HFFc6 (cell line): ENCODE results near the gene BICRA. TPM values are rescaled to one million over a fixed set of nuclear protein-coding genes. Genes with fewer than 3 reads are reported as not detected.

Experiments used
- DNase-seq: peaks from one replicate; pipeline ENCODE4 v3.0.0-alpha.2; 2018
- H3K27ac Mint-ChIP-seq: 2 replicates; pipeline ENCODE4 v1.8.0; 2020; ENCODE audit warnings: mild to moderate bottlenecking, mixed read lengths
- H3K27me3 Mint-ChIP-seq: 2 replicates; pipeline ENCODE4 v1.8.0; 2021; ENCODE audit warnings: mild to moderate bottlenecking, moderate library complexity, mixed read lengths; ENCODE audit not compliant: insufficient read depth
- H3K36me3 Mint-ChIP-seq: 2 replicates; pipeline ENCODE4 v1.8.0; 2021; ENCODE audit warnings: low read depth, mixed read lengths
- H3K4me1 Mint-ChIP-seq: 2 replicates; pipeline ENCODE4 v1.8.0; 2020; ENCODE audit warnings: low read depth, mixed read lengths
- H3K4me3 Mint-ChIP-seq: 2 replicates; pipeline ENCODE4 v1.8.0; 2020; ENCODE audit warnings: mild to moderate bottlenecking, moderate library complexity, mixed read lengths
- H3K9me3 Mint-ChIP-seq: 2 replicates; pipeline ENCODE4 v1.8.0; 2020; ENCODE audit warnings: mild to moderate bottlenecking, mixed read lengths
- total RNA-seq, 6 experiments: library from RNA; stranded (reverse); fragmentation: NEBNext Ultra II Directional; extraction: Animal tissue kit (Norgen Biotek cat#: 25700); gene quantifications; 2 replicates in 1 of 6; 3 replicates in 5 of 6; pipeline ENCODE4 v1.2.3, GENCODE V29; 2021
- TF ChIP-seq, protein P1 (sequence below): fragments of 200-600 bp; sonication (generic); IDR thresholded peaks from 2 replicates; pipeline ENCODE4 v1.5.0; 2021; ENCODE audit warnings: antibody characterized with exemption, mild to moderate bottlenecking

The BICRA gene
- total RNA-seq, 6 experiments from 2014 or later = 11.8 to 16.7 (median 15.5) TPM

DNA sequence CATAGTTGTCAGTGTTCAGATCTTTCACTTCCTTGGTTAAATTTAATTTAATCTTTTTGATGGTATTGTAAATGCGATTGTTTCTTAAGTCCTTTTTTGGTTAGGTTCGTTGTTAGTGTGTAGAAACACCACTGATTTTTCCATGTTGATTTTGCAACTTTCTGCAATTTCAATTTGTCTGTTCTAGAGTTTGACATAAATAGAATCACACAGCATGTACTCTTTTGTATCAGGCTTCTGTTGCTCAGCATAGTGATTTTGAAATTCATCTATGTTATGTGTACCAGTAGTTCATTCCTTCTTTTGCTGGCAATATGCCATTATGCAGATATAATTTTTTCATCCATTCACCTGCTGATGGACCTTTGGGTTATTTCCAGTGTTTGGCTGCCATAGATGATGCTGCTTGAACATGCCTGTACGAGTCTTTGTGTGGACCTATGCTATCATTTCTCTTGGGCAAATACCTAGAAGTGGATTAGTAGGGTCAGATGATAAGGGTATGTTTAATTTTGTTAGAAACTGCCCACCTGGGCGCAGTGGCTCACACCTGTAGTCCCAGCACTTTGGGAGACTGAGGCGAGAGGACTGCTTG, 33.1 kb downstream of the BICRA start:
- Mint-ChIP-seq H3K27me3 (peaks cover 2% of the 10 kb centered on the region), H3K36me3 (peaks cover 51% of the 10 kb centered on the region), H3K4me3 (no peak overlapping the region), H3K4me1 (peaks cover 43% of the 10 kb centered on the region), H3K9me3 (no peaks in the 10 kb centered on the region), H3K27ac (no peak overlapping the region)
- TF ChIP-seq, protein P1, sequence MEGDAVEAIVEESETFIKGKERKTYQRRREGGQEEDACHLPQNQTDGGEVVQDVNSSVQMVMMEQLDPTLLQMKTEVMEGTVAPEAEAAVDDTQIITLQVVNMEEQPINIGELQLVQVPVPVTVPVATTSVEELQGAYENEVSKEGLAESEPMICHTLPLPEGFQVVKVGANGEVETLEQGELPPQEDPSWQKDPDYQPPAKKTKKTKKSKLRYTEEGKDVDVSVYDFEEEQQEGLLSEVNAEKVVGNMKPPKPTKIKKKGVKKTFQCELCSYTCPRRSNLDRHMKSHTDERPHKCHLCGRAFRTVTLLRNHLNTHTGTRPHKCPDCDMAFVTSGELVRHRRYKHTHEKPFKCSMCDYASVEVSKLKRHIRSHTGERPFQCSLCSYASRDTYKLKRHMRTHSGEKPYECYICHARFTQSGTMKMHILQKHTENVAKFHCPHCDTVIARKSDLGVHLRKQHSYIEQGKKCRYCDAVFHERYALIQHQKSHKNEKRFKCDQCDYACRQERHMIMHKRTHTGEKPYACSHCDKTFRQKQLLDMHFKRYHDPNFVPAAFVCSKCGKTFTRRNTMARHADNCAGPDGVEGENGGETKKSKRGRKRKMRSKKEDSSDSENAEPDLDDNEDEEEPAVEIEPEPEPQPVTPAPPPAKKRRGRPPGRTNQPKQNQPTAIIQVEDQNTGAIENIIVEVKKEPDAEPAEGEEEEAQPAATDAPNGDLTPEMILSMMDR = no peak
- DNase-seq = no peak

DNA sequence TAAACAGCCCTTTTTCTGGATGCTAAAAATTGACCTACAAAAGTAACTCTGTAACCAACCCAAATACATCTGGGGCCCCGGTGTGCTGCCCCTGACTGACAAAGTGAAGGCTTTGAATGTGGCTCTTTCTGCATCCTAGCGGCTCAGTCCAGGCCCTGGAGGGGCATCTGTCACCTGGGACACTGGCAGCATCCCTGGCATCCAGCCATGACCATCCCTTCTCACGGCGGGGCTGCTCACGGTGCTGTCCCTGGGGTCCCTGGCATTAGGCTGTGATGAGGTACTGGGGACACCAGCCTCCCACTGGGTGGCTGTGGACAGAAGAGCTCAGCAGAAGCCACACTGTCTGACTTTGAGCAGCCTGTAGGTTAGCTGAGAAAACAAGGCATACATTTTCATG, 34.3 kb downstream of the BICRA start:
- DNase-seq = no peak
- TF ChIP-seq, protein P1 = no peak
- H3K9me3 Mint-ChIP-seq = no peaks in the 10 kb centered on the region
- H3K4me1 Mint-ChIP-seq = peaks cover 43% of the 10 kb centered on the region
- H3K4me3 Mint-ChIP-seq = no peak overlapping the region
- H3K27ac Mint-ChIP-seq = no peak overlapping the region
- peaks cover 3% of the 10 kb centered on the region for H3K27me3 Mint-ChIP-seq
- peaks cover 49% of the 10 kb centered on the region for H3K36me3 Mint-ChIP-seq

DNA sequence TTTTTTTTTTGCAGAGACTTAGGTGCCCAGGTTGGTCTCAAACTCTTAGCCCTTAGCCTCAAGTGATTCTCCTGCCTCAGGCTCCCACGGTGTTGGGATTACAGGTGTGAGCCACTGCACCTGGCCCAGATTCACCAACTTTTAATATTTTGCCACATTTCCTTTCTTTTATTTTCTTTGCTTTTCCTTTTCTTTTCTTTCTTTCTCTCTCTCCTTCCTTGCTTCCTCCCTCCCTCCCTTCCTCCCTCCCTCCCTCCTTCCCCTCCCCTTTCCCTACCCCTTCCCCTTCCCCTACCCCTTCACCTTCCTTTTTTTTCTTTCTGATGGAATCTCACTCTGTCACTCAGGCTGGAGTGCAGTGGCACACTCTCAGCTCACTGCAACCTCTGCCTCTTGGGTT, 35.3 kb downstream of the BICRA start:
- peaks cover 47% of the 10 kb centered on the region for H3K36me3 Mint-ChIP-seq

DNA sequence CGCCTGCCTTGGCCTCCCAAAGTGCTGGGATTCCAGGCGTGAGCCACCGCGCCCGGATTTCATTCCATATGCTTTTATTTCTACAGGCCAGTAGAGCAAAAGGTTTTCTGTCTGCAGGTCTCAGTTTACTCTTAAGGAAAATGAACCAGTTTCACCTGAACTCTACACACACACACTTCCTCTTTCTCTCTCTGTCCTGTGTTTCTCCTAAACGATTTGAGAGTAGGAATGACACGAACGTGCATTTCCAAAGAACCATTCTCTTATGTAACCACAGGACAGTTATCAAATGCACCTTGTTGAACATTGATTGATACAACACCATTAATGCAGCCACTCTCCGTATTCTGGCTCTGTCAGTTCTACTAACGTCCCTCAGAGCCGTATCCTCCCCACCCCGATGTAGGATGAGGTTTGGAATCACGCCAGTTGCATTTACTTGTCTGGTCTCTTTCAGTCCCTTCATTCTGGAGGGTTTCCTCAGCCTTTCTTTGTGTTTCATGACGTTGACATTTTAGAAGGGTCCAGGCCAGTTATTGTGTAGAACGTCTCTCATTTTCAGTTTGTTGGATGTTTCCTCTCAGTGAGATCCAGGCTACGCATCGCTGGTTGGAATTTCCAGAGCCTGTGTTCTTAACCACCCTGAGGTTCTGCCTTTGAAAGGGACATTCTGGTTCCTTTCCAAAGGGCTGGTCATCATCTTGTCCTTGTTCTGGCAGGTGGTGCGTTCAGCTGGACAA, 36.0 kb downstream of the BICRA start:
- H3K27me3 Mint-ChIP-seq = peaks cover 3% of the 10 kb centered on the region
- TF ChIP-seq, protein P1 = no peak
- H3K4me3 Mint-ChIP-seq = no peak overlapping the region
- no peak for DNase-seq
- peaks cover 40% of the 10 kb centered on the region for H3K4me1 Mint-ChIP-seq
- H3K27ac Mint-ChIP-seq = peak overlapping the region; percentile 38; the same call in 1 of the 2 replicates
- peaks cover 49% of the 10 kb centered on the region for H3K36me3 Mint-ChIP-seq
- no peaks in the 10 kb centered on the region for H3K9me3 Mint-ChIP-seq

More for the DNA sequence above, 35.3 kb downstream of the BICRA start:
- TF ChIP-seq, protein P1 = no peak
- peaks cover 3% of the 10 kb centered on the region for H3K27me3 Mint-ChIP-seq
- no peak overlapping the region for H3K4me3 Mint-ChIP-seq
- no peak for DNase-seq
- H3K27ac Mint-ChIP-seq = peak overlapping the region; percentile 24; the same call in 1 of the 2 replicates
- H3K4me1 Mint-ChIP-seq = peaks cover 40% of the 10 kb centered on the region
- no peaks in the 10 kb centered on the region for H3K9me3 Mint-ChIP-seq

DNA sequence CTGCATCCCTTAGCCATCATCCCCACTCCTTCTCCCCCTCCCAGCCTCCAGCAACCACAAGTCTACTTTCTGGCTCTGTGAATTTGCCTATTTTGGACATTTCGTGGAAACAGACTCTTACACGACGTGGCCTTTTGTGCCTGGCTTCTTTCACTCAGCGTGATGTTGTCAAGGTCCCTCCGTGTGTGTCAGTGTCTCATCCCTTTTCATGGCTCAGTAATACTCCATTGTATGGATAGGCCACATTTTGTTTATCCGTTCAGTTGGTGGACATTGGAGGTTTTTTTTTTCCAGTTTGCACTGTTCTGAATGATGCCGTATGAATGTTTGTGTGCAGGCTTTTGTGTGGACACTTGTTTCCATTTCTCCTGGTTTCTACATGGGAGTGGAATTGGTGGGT, 38.0 kb downstream of the BICRA start:
- Mint-ChIP-seq H3K27ac (no peak overlapping the region), H3K27me3 (peaks cover 3% of the 10 kb centered on the region), H3K4me3 (no peak overlapping the region), H3K9me3 (no peaks in the 10 kb centered on the region), H3K4me1 (peaks cover 31% of the 10 kb centered on the region), H3K36me3 (peaks cover 39% of the 10 kb centered on the region)
- TF ChIP-seq, protein P1 = no peak
- DNase-seq = no peak
